HG02840 (cell line): ENCODE measurements around the gene CCDC186.

Experiments
- ATAC-seq: cut with Tn5 transposase; IDR thresholded peaks from one replicate; pipeline ENCODE4 v1.9.1; 2021; ENCODE audit warnings: mild to moderate bottlenecking, moderate library complexity, moderate number of reproducible peaks; ENCODE audit not compliant: unreplicated experiment, low FRiP score

CCDC186 gene

DNA sequence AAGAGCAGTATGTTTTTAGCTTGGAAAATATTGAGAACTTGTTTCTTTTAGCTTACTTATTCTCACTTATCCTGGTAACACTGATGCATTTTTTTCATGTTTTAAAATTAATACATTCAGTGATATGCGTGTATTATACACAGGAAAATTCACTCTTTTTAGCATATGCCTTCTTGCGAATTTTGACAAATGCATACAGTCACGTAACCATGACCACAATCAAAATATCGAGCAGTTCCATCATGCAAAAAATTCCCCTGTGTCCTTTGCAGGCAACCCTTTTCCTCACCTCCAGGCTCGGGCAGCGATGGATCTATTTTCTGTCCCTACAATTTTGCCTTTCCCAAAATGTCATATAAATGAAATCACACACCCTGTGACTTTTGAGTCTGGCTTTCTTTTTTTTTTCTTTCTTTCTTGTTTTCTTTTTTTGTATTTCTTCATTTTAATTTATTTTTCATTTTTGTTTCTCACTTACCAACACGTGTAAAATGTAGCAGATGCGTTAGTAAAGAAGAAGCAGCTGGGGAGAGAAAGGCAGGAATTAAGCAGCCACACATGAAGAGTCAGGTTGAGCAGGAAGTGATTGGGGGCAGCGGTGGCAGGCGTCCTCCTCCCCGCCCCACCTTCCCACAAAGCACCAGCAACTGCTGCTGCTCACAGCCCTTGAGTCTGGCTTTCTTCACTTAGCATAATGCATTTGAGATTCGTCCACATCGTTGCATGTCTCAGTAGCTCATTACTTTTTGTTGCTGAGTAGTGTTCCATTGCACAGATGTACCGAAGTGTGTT is 100.4 kb downstream of the CCDC186 start:
- ATAC-seq = no peak

- no peak for ATAC-seq
Observed at GRCh38 chr10:114071178-114071577, 102.8 kb downstream of the CCDC186 start.
